ENCODE results near the gene PIGH. TPM values are rescaled to one million over a fixed set of nuclear protein-coding genes. Genes with fewer than 3 reads are reported as not detected.
A peak's percentile ranks its signal among the peaks of the same experiment; 100 is the strongest.

The PIGH gene
- total and polyA plus RNA-seq, 10 of the 15 experiments (the other 5 are each of a cell fraction or from before 2014, with no cell fraction given) = 15.5 to 46.6 (median 22.3) TPM

DNA sequence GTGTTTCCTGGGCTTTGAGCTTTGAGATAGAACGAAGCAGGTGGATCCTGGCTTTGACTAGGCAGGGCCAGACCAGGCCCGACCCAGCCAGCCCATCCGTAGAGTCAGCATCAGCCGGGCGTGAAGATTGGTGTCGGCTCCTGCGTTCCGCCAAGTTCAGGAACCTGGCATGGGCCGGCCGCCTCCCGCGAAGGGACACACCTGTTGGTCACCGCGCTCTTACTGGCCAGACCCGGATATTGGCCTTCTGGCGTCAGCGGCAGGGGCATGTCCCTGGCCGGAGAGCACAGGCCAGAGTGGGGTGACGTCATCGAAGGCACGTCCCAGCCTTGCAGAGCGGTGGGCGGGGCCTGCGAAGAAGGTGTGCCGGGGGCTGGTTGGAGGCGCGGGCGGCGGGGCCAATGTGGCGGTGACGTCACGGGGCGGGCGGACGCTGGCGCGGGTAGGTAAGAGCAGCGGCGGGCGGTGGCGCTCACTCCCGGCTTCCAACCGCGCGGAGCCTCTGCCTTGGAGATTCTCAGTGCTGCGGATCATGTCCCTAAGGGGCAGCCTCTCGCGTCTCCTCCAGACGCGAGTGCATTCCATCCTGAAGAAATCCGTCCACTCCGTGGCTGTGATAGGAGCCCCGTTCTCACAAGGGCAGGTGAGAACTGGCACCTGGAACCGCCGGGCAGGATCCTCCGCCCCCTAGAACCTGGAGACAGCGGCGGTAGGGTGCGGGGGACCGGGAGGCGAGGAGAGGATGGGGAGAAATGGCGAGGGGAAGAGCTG is 19.6 kb upstream of the PIGH start, which contains the start of gene ARG2 (continued):
- no peak for TF ChIP-seq POLR2AphosphoS5 (IDR thresholded peaks at IDR 0.05; ENCODE audit: low read length)
- TF ChIP-seq SP1 (IDR thresholded peaks at IDR 0.05; ENCODE audit: low read depth, low read length) = no peak
- TF ChIP-seq MTA3 (IDR thresholded peaks at IDR 0.05; ENCODE audit: borderline replicate concordance, low read length) = no peak
- no peak for TF ChIP-seq RUNX3 (IDR thresholded peaks at IDR 0.05; ENCODE audit: low read length)
- no peak for TF ChIP-seq SPI1 (IDR thresholded peaks at IDR 0.05; ENCODE audit: borderline replicate concordance, insufficient read depth, low read depth, low read length)

DNA sequence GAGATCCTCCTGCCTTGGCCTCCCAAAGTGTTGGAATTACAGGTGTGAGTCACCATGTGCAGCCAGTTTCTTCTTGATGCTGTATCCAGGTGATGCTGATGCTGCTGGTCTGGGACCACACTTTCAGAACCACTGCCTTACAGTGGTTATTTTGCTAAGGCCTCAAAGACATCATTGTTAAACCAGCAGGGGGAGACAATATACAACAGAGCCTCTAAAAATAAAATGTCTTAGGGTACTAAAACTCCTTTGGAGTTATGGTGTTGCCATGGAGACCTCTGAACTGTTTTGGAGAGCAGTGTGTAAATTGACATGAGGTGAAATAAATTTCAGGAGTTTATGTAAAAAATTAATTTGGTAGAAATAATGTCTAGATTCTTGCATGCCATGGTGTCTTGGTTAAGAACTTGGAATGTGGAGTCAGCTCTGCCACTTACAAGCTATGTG is 18.6 kb upstream of the PIGH start:
- in situ Hi-C loops (cut with MboI) (no loop called here), intact Hi-C loops (cut with micrococcal nuclease; ENCODE audit: unreplicated experiment) (loop anchor here (1.0 kb wide), 2 partner anchors 49 to 86 kb away; no protein-coding TSS in a partner anchor)
- POLR2A ChIA-PET = interaction anchor here (1.0 to 2.7 kb wide), 5 partner anchors 19 to 92 kb away, joined by 3 to 9 read pairs (median 4); partner anchors contain the start of genes PIGH and RDH11
- Histone ChIP-seq H3K9me3 (replicated peaks; ENCODE audit: control insufficient read depth, insufficient read depth, low read length) (no peaks in the 10 kb centered on the region), H3K79me2 (ENCODE audit: control insufficient read depth, insufficient read depth, low read length) (no peaks in the 10 kb centered on the region), H3K4me3 (no peak overlapping the region), H2AFZ (ENCODE audit: control insufficient read depth, low read depth, low read length) (no peak overlapping the region), H3K36me3 (ENCODE audit: control insufficient read depth in 2 of 2, insufficient read depth in 2 of 2, low read length in 1 of 2) (no peaks in the 10 kb centered on the region), H3K9ac (ENCODE audit: control insufficient read depth, insufficient read depth, low read length) (no peak overlapping the region), H3K4me2 (ENCODE audit: control insufficient read depth, insufficient read depth) (peak overlapping the region; percentile 96), H3K27ac (ENCODE audit: control insufficient read depth, insufficient read depth) (no peak overlapping the region), H4K20me1 (ENCODE audit: control insufficient read depth, insufficient read depth) (no peaks in the 10 kb centered on the region), H3K4me1 (ENCODE audit: control insufficient read depth, insufficient read depth, low read length) (peaks cover 5% of the 10 kb centered on the region; the same call in 1 of the 2 replicates), H3K27me3 (replicated peaks in 1 of 2; ENCODE audit: control insufficient read depth in 2 of 2, insufficient read depth in 2 of 2, low read length in 1 of 2) (no peaks in the 10 kb centered on the region)
- no peak for FAIRE-seq
- CTCF ChIA-PET = interaction anchor here (0.6 to 4.0 kb wide), 38 partner anchors 8 to 1198 kb away, joined by 3 to 179 read pairs (median 6); partner anchors contain the start of genes ATP6V1D, EIF2S1, PIGH and RDH11
- no TSS peak for BruUV-seq (replicated peaks)
- RAD21 ChIA-PET (ENCODE audit: unreplicated experiment) = interaction anchor here (0.6 to 5.5 kb wide), 24 partner anchors 14 to 1259 kb away, joined by 3 to 99 read pairs (median 4); partner anchors contain the start of genes PIGH, RDH11 and RDH12
- SMC1A ChIA-PET (ENCODE audit: uncharacterized antibody, unreplicated experiment) = interaction anchor here (0.6 to 10.5 kb wide), 29 partner anchors 10 to 259 kb away, joined by 3 to 151 read pairs (median 5); partner anchors contain the start of genes ATP6V1D, PIGH, RDH11 and RDH12
- ATAC-seq = peak; percentile 80
- no peak for DNase-seq (ENCODE audit: low read depth, low spot score)
- TF ChIP-seq BCL11A (IDR thresholded peaks at IDR 0.05; ENCODE audit: low read depth, low read length) = no peak
- peak; percentile 90 for TF ChIP-seq BMI1 (IDR thresholded peaks at IDR 0.05; ENCODE audit: borderline replicate concordance)
- peak; percentile 84 for TF ChIP-seq SMC3 (IDR thresholded peaks at IDR 0.05; ENCODE audit: borderline replicate concordance, low read length)
- no peak for TF ChIP-seq CHD1 (IDR thresholded peaks at IDR 0.05; ENCODE audit: low read depth, low read length)
- peak; percentile 77 for TF ChIP-seq RAD21 (IDR thresholded peaks at IDR 0.05; ENCODE audit: insufficient read depth, low read depth, low read length)
- TF ChIP-seq ZNF217 (IDR thresholded peaks at IDR 0.05) = no peak
- 0 out of 2 replicates have a peak, but pooled peaks have one; percentile 29 for TF ChIP-seq FOXM1 (IDR thresholded peaks at IDR 0.05; ENCODE audit: low read depth, low read length)
- TF ChIP-seq, protein P1, sequence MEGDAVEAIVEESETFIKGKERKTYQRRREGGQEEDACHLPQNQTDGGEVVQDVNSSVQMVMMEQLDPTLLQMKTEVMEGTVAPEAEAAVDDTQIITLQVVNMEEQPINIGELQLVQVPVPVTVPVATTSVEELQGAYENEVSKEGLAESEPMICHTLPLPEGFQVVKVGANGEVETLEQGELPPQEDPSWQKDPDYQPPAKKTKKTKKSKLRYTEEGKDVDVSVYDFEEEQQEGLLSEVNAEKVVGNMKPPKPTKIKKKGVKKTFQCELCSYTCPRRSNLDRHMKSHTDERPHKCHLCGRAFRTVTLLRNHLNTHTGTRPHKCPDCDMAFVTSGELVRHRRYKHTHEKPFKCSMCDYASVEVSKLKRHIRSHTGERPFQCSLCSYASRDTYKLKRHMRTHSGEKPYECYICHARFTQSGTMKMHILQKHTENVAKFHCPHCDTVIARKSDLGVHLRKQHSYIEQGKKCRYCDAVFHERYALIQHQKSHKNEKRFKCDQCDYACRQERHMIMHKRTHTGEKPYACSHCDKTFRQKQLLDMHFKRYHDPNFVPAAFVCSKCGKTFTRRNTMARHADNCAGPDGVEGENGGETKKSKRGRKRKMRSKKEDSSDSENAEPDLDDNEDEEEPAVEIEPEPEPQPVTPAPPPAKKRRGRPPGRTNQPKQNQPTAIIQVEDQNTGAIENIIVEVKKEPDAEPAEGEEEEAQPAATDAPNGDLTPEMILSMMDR (IDR thresholded peaks at IDR 0.05 in 2 of 3, conservative IDR thresholded peaks at IDR 0.05 in 1 of 3; ENCODE audit: control insufficient read depth in 2 of 3, extremely low read depth in 1 of 3, insufficient read depth in 1 of 3, low read depth in 3 of 3, low read length in 3 of 3) = peak; percentile 46 to 69 (median 63); a peak in 5 of 6 replicates
- TF ChIP-seq MEF2A (IDR thresholded peaks at IDR 0.05; ENCODE audit: insufficient read depth, low read depth, low read length) = 0 out of 2 replicates have a peak, but pooled peaks have one; percentile 24
- TF ChIP-seq YY1 (IDR thresholded peaks at IDR 0.05; ENCODE audit: low read depth, low read length) = 0 out of 2 replicates have a peak, but pooled peaks have one; percentile 24
- 0 out of 4 replicates have a peak, but pooled peaks of 1 of the 2 experiments have one; percentile 15 for TF ChIP-seq BHLHE40 (IDR thresholded peaks at IDR 0.05; ENCODE audit: borderline replicate concordance in 1 of 2, low read depth in 2 of 2, low read length in 1 of 2)
- TF ChIP-seq, protein P2, sequence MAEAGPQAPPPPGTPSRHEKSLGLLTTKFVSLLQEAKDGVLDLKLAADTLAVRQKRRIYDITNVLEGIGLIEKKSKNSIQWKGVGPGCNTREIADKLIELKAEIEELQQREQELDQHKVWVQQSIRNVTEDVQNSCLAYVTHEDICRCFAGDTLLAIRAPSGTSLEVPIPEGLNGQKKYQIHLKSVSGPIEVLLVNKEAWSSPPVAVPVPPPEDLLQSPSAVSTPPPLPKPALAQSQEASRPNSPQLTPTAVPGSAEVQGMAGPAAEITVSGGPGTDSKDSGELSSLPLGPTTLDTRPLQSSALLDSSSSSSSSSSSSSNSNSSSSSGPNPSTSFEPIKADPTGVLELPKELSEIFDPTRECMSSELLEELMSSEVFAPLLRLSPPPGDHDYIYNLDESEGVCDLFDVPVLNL (IDR thresholded peaks at IDR 0.05; ENCODE audit: low read depth, low read length) = no peak
- TF ChIP-seq, protein P3, sequence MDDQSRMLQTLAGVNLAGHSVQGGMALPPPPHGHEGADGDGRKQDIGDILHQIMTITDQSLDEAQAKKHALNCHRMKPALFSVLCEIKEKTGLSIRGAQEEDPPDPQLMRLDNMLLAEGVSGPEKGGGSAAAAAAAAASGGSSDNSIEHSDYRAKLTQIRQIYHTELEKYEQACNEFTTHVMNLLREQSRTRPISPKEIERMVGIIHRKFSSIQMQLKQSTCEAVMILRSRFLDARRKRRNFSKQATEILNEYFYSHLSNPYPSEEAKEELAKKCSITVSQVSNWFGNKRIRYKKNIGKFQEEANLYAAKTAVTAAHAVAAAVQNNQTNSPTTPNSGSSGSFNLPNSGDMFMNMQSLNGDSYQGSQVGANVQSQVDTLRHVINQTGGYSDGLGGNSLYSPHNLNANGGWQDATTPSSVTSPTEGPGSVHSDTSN (IDR thresholded peaks at IDR 0.05; ENCODE audit: insufficient replicate concordance, low read depth, low read length) = no peak
